Loucy (cell line): ENCODE results near the gene TCOF1.

ENCODE experiments used
- H2AFZ ChIP-seq: fragments of 200-600 bp; sonication (generic); 2 replicates; pipeline ENCODE4 v1.6.0; 2016; ENCODE audit warnings: antibody characterized with exemption, mild to moderate bottlenecking, low read length, moderate library complexity
- H3F3A ChIP-seq: fragments of 200-600 bp; 2 replicates; pipeline ENCODE4 v1.6.0; 2016; ENCODE audit warnings: antibody characterized with exemption, low read depth, mild to moderate bottlenecking
- H3K27me3 ChIP-seq: fragments of 200-600 bp; sonication (generic); 2 replicates; pipeline ENCODE4 v1.6.1; 2014; ENCODE audit warnings: low read length, mild to moderate bottlenecking; ENCODE audit not compliant: insufficient read depth, poor library complexity, severe bottlenecking
- H3K36me3 ChIP-seq: fragments of 200-600 bp; sonication (generic); 2 replicates; pipeline ENCODE4 v1.6.1; 2016; ENCODE audit warnings: low read length; ENCODE audit not compliant: insufficient read depth
- H3K4me1 ChIP-seq: fragments of 200-600 bp; sonication (generic); 2 replicates; pipeline ENCODE4 v1.5.1; 2014; ENCODE audit warnings: low read length, mild to moderate bottlenecking; ENCODE audit not compliant: insufficient read depth, poor library complexity, severe bottlenecking
- H3K4me2 ChIP-seq: fragments of 200-600 bp; sonication (generic); 2 replicates; pipeline ENCODE4 v1.6.0; 2014; ENCODE audit warnings: antibody characterized with exemption, low read length, low read depth, mild to moderate bottlenecking; ENCODE audit not compliant: poor library complexity, severe bottlenecking
- H3K4me3 ChIP-seq: fragments of 200-600 bp; sonication (generic); 2 replicates; pipeline ENCODE4 v1.5.1; 2014; ENCODE audit warnings: low read length, mild to moderate bottlenecking, mixed read lengths; ENCODE audit not compliant: poor library complexity, severe bottlenecking
- H3K79me2 ChIP-seq: fragments of 200-600 bp; sonication (generic); 2 replicates; pipeline ENCODE4 v1.6.1; 2014; ENCODE audit warnings: low read length; ENCODE audit not compliant: insufficient read depth
- H3K9ac ChIP-seq: fragments of 200-600 bp; sonication (generic); 2 replicates; pipeline ENCODE4 v1.6.0; 2014; ENCODE audit warnings: mild to moderate bottlenecking, low read depth, low read length, moderate library complexity; ENCODE audit not compliant: poor library complexity, severe bottlenecking
- H3K9me2 ChIP-seq: fragments of 200-600 bp; sonication (generic); replicated peaks from 2 replicates; pipeline ENCODE4 v1.6.1; 2016; ENCODE audit warnings: low read depth, low read length, mixed read lengths
- H3K9me3 ChIP-seq: fragments of 200-600 bp; sonication (generic); 2 replicates; pipeline ENCODE4 v1.6.1; 2014; ENCODE audit warnings: mild to moderate bottlenecking, antibody characterized with exemption, low read length, low read depth; ENCODE audit not compliant: insufficient read depth
- H4K20me1 ChIP-seq: fragments of 200-600 bp; sonication (generic); 2 replicates; pipeline ENCODE4 v1.6.0; 2014; ENCODE audit warnings: antibody characterized with exemption, low read length, mild to moderate bottlenecking; ENCODE audit not compliant: insufficient read depth, poor library complexity, severe bottlenecking
- EZH2phosphoT487 ChIP-seq: fragments of 200-600 bp; IDR thresholded peaks from 2 replicates; pipeline ENCODE4 v1.6.1; 2018; ENCODE audit warnings: antibody characterized with exemption, mild to moderate bottlenecking, moderate library complexity, borderline replicate concordance
- TF ChIP-seq, protein P1 (sequence below): fragments of 200-600 bp; sonication (generic); conservative IDR thresholded peaks from 2 replicates; pipeline ENCODE4 v1.5.1; 2014; ENCODE audit warnings: mild to moderate bottlenecking, antibody characterized with exemption, low read length

The TCOF1 gene

DNA sequence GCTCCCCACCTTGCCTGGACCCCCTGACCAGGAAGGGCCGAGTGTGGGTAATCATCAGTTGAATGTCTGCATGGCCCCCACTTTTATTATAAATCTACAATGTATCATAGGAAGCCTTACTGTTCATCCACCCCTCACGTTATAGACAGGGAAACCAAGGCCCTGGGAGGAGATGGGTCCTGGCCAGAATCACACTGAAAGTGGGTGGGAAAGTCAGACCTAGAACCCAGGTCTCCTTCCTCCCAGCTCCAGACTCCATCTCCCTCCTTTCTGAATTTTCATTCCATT lies 38.1 kb downstream of the TCOF1 start:
- Histone ChIP-seq H3K36me3 (peaks cover 97% of the 10 kb centered on the region), H3K9me2 (no peaks in the 10 kb centered on the region), H3K4me1 (peaks cover 4% of the 10 kb centered on the region), H3K4me3 (no peak overlapping the region), H3K4me2 (no peak overlapping the region), H3K79me2 (no peaks in the 10 kb centered on the region), H4K20me1 (no peaks in the 10 kb centered on the region), H3K9ac (no peak overlapping the region), H3K9me3 (no peaks in the 10 kb centered on the region), H2AFZ (no peak overlapping the region), H3K27me3 (no peaks in the 10 kb centered on the region), H3F3A (no peaks in the 10 kb centered on the region; the same call in 1 of the 2 replicates)
- TF ChIP-seq, protein P1, sequence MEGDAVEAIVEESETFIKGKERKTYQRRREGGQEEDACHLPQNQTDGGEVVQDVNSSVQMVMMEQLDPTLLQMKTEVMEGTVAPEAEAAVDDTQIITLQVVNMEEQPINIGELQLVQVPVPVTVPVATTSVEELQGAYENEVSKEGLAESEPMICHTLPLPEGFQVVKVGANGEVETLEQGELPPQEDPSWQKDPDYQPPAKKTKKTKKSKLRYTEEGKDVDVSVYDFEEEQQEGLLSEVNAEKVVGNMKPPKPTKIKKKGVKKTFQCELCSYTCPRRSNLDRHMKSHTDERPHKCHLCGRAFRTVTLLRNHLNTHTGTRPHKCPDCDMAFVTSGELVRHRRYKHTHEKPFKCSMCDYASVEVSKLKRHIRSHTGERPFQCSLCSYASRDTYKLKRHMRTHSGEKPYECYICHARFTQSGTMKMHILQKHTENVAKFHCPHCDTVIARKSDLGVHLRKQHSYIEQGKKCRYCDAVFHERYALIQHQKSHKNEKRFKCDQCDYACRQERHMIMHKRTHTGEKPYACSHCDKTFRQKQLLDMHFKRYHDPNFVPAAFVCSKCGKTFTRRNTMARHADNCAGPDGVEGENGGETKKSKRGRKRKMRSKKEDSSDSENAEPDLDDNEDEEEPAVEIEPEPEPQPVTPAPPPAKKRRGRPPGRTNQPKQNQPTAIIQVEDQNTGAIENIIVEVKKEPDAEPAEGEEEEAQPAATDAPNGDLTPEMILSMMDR = no peak
- TF ChIP-seq EZH2phosphoT487 = no peak

DNA sequence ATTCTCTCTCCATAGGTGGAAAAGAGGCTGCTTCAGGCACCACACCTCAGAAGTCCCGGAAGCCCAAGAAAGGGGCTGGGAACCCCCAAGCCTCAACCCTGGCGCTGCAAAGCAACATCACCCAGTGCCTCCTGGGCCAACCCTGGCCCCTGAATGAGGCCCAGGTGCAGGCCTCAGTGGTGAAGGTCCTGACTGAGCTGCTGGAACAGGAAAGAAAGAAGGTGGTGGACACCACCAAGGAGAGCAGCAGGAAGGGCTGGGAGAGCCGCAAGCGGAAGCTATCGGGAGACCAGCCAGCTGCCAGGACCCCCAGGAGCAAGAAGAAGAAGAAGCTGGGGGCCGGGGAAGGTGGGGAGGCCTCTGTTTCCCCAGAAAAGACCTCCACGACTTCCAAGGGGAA lies 38.8 kb downstream of the TCOF1 start:
- TF ChIP-seq, protein P1 = no peak
- TF ChIP-seq EZH2phosphoT487 = no peak
- Histone ChIP-seq H3K9me3 (no peaks in the 10 kb centered on the region), H3K27me3 (no peaks in the 10 kb centered on the region), H2AFZ (no peak overlapping the region), H3K79me2 (no peaks in the 10 kb centered on the region), H3K4me2 (no peak overlapping the region), H3K9ac (no peak overlapping the region), H3K4me3 (no peak overlapping the region), H3K4me1 (peaks cover 10% of the 10 kb centered on the region), H4K20me1 (no peaks in the 10 kb centered on the region), H3F3A (no peaks in the 10 kb centered on the region; the same call in 1 of the 2 replicates), H3K9me2 (no peaks in the 10 kb centered on the region), H3K36me3 (peaks cover 92% of the 10 kb centered on the region)

DNA sequence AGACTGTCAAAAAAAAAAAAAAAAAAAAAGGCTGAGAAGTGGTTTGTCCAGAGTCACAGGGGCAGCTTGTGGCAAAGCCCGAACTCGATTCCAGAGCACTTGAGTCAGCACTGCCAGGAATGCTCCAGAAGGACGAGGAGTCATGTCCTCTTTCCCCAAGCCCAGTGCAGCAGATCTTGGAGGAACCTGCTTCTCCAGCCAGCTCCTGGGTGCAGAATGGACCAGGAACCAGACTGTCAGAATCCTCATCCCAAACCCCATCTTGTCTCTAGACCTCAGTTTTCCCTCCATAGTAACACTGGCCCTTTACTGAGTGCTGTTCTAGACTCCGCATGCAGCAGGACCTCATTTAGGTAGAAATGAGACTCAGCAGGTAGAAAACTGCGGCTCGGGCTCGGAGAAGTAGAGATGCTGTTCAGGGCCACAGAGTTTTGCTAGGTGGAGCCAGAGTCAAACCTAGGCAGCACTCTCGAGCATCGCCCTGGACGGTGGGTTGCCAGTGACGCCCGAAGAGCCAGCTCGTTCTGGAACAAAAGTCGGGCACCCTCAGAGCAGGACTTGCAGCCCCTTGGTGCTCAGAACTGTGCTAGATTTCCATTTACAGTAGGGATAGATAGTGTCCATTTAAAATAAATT lies 39.8 kb downstream of the TCOF1 start:
- H4K20me1 ChIP-seq = no peaks in the 10 kb centered on the region
- no peak overlapping the region for H3K9ac ChIP-seq
- no peaks in the 10 kb centered on the region; the same call in 1 of the 2 replicates for H3F3A ChIP-seq
- H3K4me3 ChIP-seq = no peak overlapping the region
- no peak overlapping the region for H3K4me2 ChIP-seq
- H3K4me1 ChIP-seq = peaks cover 17% of the 10 kb centered on the region
- H3K27me3 ChIP-seq = no peaks in the 10 kb centered on the region
- TF ChIP-seq, protein P1 = 0 out of 2 replicates have a peak, but pooled peaks have one; percentile 7
- TF ChIP-seq EZH2phosphoT487 = no peak
- H3K9me3 ChIP-seq = no peaks in the 10 kb centered on the region
- no peak overlapping the region for H2AFZ ChIP-seq
- H3K9me2 ChIP-seq = no peaks in the 10 kb centered on the region
- H3K36me3 ChIP-seq = peaks cover 82% of the 10 kb centered on the region
- no peaks in the 10 kb centered on the region for H3K79me2 ChIP-seq
